Type B pancreatic cell (in vitro differentiated cells): ENCODE results near the gene PLCD3. TPM values are rescaled to one million over a fixed set of nuclear protein-coding genes. Genes with fewer than 3 reads are reported as not detected.
A peak's percentile ranks its signal among the peaks of the same experiment; 100 is the strongest.

Source experiments
- DNase-seq: peaks from one replicate; pipeline ENCODE4 v3.0.0; 2021; ENCODE audit warnings: mixed read lengths; ENCODE audit not compliant: unreplicated experiment; ENCODE audit errors: extremely low spot score
- H3K27ac Mint-ChIP-seq: 2 replicates; pipeline ENCODE4 v1.8.0; 2021; ENCODE audit warnings: mild to moderate bottlenecking, mixed read lengths
- H3K27me3 Mint-ChIP-seq: 2 replicates; pipeline ENCODE4 v1.8.0; 2021; ENCODE audit warnings: mixed read lengths
- H3K36me3 Mint-ChIP-seq: 2 replicates; pipeline ENCODE4 v1.8.0; 2021; ENCODE audit warnings: mixed read lengths
- H3K4me1 Mint-ChIP-seq: one replicate; pipeline ENCODE4 v1.8.0; 2021; ENCODE audit warnings: mixed read lengths; ENCODE audit not compliant: unreplicated experiment
- H3K4me3 Mint-ChIP-seq: 2 replicates; pipeline ENCODE4 v1.8.0; 2021; ENCODE audit warnings: mild to moderate bottlenecking, mixed read lengths
- H3K9me3 Mint-ChIP-seq: 2 replicates; pipeline ENCODE4 v1.8.0; 2021; ENCODE audit warnings: mixed read lengths
- CTCF ChIP-seq: fragments of 200-600 bp; sonication (generic); conservative IDR thresholded peaks from 2 replicates; pipeline ENCODE4 v1.5.0; 2021; ENCODE audit warnings: antibody characterized with exemption, mild to moderate bottlenecking
- microRNA-seq: library from miRNA; unstranded; fragments of <30 nt; microRNA quantifications from one replicate; pipeline ENCODE4, GENCODE V29; 2020
- total RNA-seq: library from RNA; stranded (reverse); gene quantifications from 2 replicates; pipeline ENCODE4 v1.2.1, GENCODE V29; 2021; ENCODE audit warnings: low replicate concordance

The PLCD3 gene
- total RNA-seq, 1 donor from 2014 or later: 45.8 TPM

DNA sequence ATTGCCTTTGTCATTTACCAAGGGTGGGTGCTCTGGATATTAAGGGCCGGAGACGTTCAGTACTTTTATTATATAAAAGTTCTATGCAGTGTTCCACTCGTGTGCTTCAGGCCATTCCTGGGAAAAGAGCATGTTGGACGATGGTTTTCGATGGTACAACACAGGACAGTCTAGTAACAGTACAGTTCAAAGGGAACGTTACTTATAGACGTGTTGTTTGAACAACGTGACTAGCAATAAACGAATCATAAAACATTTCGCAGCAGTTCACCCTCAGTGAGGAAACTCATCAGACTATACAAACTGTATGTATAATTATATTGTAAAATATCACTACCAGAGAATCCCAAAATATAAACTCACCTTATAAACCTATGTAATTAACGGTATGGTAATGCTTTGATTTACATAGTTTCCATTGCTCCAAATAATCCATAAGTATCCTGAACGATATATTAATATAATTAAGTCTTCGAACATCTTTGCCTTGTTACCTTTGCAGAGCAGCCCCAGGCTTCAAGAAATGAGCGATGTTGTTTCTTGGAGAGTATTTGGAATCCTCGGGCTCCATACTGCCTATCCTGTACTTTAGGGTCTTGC lies 70.6 kb downstream of the PLCD3 start:
- no peak for DNase-seq
- H3K4me1 Mint-ChIP-seq: peaks cover 9% of the 10 kb centered on the region
- peaks cover 4% of the 10 kb centered on the region for H3K36me3 Mint-ChIP-seq
- no peak for TF ChIP-seq CTCF
- H3K4me3 Mint-ChIP-seq: peak overlapping the region; percentile 100
- no peaks in the 10 kb centered on the region for H3K9me3 Mint-ChIP-seq
- no peaks in the 10 kb centered on the region for H3K27me3 Mint-ChIP-seq
- H3K27ac Mint-ChIP-seq: peak overlapping the region; percentile 98

GRCh38 chr17:45060797-45061605 lies 71.3 kb downstream of the PLCD3 start, which contains the start of gene NMT1:
Gene NMT1 (plus strand): TSS chr17:45061317. CDS start chr17:45061330, 13 bp downstream.
- Mint-ChIP-seq H3K27me3 (no peaks in the 10 kb centered on the region), H3K36me3 (peaks cover 4% of the 10 kb centered on the region), H3K4me1 (peaks cover 9% of the 10 kb centered on the region), H3K27ac (peak within 1 kb of the TSS; percentile 98), H3K4me3 (peak within 1 kb of the TSS; percentile 100), H3K9me3 (no peaks in the 10 kb centered on the region)
- DNase-seq: peak; percentile 97
- TF ChIP-seq CTCF: no peak

- peak overlapping the region; percentile 100 for H3K4me3 Mint-ChIP-seq
- H3K27me3 Mint-ChIP-seq: no peaks in the 10 kb centered on the region
- DNase-seq: no peak
- no peaks in the 10 kb centered on the region for H3K9me3 Mint-ChIP-seq
- H3K4me1 Mint-ChIP-seq: peaks cover 9% of the 10 kb centered on the region
- H3K27ac Mint-ChIP-seq: peak overlapping the region; percentile 98
- peaks cover 4% of the 10 kb centered on the region for H3K36me3 Mint-ChIP-seq
- no peak for TF ChIP-seq CTCF
Observed at GRCh38 chr17:45060382-45060796, 71.9 kb downstream of the PLCD3 start.

Small RNAs within 50 kb of the gene (microRNA-seq; reads per million reads assigned to microRNA genes)
- not detected for gene MIR6784

Other genes starting within 250 kb of the PLCD3 start
- 111 and 122 TPM in 2 replicates for gene EFTUD2, start 233.1 kb downstream of the PLCD3 start, total RNA-seq
- gene GFAP, start 217.0 kb downstream of the PLCD3 start, total RNA-seq: 0.10 and 0.26 TPM in 2 replicates
- 14.8 and 49.3 TPM in 2 replicates for gene KIF18B, start 184.7 kb downstream of the PLCD3 start, total RNA-seq
- 15.6 and 76.5 TPM in 2 replicates for gene C1QL1, start 164.2 kb downstream of the PLCD3 start, total RNA-seq
- gene DCAKD, start 80.9 kb downstream of the PLCD3 start, total RNA-seq: 40.3 and 57.5 TPM in 2 replicates
- gene NMT1, start 71.2 kb downstream of the PLCD3 start, total RNA-seq: 97.0 and 98.8 TPM in 2 replicates
- gene ACBD4, start 3.2 kb upstream of the PLCD3 start, total RNA-seq: 9.8 and 11.5 TPM in 2 replicates
- gene HEXIM1, start 16.0 kb upstream of the PLCD3 start, total RNA-seq: 27.5 and 34.5 TPM in 2 replicates
- 5.3 and 11.5 TPM in 2 replicates for gene HEXIM2, start 29.4 kb upstream of the PLCD3 start, total RNA-seq
- gene FMNL1, start 89.4 kb upstream of the PLCD3 start, total RNA-seq: 1.9 and 6.0 TPM in 2 replicates
- not detected in 2 replicates for gene SPATA32, start 129.6 kb upstream of the PLCD3 start, total RNA-seq
- gene MAP3K14, start 184.5 kb upstream of the PLCD3 start, total RNA-seq: 10.4 and 11.2 TPM in 2 replicates